NCI-H2171 treated with DMSO at 0.1 percent for 48 hours (cell line): ENCODE measurements around the gene PCGF5.
A peak's percentile ranks its signal among the peaks of the same experiment; 100 is the strongest.
"Not testable (repeated sequence)": the region's sequence is repeated elsewhere in the genome, so short reads cannot be mapped to it uniquely, and the experiment has no call there.

ENCODE experiments used
- DNase-seq: peaks from one replicate; lab custom pipeline; 2025; lab: John Stamatoyannopoulos, UW

PCGF5 gene

DNA sequence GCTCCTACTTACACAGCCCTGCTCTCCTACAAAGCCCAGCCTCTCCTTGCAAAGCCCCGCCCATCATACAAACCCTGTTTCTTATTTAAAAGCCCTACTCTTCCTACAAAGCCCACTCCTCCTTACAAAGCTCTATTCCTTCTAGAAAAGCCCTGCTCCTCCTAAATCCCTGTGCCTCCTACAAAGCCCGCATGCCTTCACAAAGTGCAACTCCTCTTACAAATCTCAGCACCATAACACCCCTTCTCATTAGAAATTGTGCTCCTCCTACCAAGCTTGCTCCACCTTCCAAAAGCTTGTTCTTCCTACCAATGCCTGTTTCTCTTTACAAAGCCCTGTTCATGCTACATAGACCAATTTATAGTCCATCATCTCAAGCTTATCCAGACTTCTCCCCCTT is 66.1 kb downstream of the PCGF5 start:
- no peak for DNase-seq

DNA sequence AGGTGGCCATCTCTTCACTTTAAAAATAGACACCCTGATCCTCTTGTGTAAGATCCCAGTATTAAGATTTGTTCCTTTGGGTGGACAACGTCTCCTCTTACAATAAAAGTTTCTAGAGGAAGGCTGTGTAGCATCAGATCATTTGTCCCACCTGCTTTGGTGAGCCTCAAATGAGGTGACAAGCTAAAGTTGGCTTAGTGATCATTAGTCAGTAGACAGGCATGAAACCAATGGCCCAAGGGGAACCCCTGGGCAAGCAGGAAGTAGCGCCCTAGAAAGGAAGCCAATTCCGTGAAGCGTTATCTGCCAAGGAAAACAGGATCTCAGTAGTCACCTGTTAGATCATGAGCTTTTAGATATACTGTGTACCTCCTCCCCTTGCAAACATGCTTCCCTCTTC is 66.8 kb downstream of the PCGF5 start:
- DNase-seq, result no peak

- no peak for DNase-seq
These were observed 67.4 kb downstream of the PCGF5 start for GRCh38 chr10:91287912-91288311.

GRCh38 chr10:91289305-91289704 is 68.8 kb downstream of the PCGF5 start:
- no peak for DNase-seq

DNA sequence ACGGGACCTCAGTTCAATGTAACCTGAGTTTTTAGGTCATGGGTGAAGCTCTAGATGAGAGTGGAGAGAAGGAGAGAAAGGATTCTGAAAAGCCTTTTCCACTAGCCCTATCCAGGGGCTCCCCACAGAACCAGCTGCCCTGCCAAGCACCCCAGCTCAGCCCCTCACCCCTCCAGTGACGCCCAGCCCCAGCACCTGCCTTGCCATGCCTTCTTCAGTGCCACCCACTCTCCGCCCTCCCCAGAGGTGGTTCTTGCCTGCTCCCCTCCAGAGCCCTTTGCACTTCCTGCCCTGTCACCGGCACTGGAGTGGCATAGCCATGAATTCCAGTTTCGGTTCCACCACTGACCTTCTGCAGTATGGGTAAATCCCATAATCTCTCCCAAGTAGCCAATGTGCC is 70.1 kb downstream of the PCGF5 start:
- DNase-seq, result no peak

- DNase-seq, result no peak
These were observed 73.9 kb downstream of the PCGF5 start for GRCh38 chr10:91294134-91294906.

DNA sequence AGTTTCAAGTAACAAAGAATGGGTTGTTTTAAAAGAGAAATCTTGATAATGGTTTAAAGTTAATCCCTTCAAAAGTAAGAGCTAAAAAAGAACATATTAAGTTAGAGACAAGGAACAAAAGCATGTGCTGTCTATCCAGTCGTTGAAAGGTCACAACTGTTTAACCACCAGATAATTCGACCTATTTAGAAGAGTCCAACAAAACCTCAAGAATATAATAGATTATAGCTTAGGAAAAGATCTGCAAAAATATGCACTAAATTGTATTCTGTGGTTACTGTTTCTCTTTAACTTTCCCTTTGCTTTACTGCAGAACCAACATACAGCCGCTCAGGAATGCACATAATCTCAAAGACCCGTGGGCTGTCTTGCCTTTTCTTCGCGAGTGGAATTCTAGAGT is 74.9 kb downstream of the PCGF5 start:
- no peak for DNase-seq

GRCh38 chr10:91296471-91296870 is 76.0 kb downstream of the PCGF5 start:
- peak; percentile 62 for DNase-seq

DNA sequence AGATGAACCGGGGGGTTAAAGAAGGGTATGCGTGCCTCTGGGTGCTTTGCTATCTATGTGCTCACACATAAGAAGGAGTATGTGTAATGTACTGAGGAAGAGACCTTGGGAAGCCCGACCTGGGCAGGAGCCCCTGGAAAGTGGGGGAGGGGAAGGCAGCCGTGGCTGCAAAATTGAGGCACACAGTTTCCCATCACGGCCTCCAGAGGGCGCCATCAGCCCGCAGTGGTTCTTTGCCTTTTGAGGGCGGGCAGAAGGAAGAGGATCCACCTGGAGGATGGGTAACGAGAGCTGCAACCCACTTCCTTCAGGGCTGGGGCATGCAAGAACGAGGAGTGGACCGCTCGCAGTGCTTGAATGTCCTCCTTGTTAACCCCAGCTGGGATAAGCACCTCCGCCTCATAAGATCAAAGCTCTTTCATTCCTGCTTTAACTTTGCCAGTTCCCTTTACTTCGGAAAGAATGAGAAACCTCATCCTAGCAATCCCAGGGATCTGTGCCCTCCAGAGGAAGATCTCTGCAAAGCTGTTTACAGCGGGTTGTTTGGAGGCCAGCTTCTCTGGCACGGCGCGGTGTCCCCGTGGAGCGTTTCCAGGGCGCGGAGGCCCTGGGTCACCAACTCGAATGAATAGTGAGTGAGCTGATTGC is 77.9 kb downstream of the PCGF5 start:
- peak; percentile 63 for DNase-seq

DNA sequence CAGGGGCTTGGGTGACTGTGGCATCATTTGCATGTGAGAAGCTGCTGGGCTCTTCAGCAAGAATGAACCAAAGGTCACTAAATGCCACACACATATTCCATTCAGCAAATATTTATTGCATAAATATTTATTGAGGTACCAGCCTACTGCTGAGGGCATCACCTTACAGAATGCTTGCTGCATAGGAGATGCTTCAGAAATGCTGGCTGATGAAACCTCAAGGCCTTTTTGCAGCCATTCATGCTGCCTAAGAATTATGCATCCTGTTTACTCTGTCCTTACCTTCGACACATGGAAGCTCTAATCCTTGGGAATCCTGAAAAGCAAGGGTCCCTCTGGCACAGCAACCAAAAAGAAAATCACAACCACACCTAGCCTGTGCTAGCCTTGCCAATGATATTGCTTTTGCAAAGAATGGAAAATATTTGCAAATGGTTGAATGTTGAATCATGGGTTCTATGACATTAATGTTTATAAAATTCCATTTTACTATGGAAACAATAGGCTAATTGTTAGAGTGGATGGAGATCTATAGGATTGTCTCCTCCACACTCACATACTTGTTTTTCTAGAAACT is 79.6 kb downstream of the PCGF5 start:
- no peak for DNase-seq

DNA sequence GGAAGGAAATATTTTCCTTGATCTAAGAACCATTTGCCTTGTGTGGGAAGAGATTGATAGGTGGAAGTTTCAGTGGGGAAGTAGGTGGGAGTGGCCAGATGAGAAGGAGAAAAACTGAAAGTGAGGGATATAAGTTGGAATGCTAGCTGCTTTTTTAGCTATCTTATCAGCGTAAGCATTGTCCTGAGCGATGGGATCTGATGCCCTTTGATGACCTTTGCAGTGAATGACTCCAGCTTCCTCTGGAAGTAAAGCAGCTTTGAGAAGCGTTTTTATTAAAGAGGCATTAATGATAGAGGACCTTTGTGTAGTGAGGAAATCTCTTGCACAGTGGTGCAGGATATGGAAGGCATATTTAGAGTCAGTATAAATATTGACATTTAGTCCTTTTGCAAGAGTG is 82.5 kb downstream of the PCGF5 start:
- DNase-seq, result not testable (repeated sequence)

- not testable (repeated sequence) for DNase-seq
These were observed 85.5 kb downstream of the PCGF5 start for GRCh38 chr10:91305979-91306378.

GRCh38 chr10:91307489-91307888 is 87.0 kb downstream of the PCGF5 start:
- no peak for DNase-seq

DNA sequence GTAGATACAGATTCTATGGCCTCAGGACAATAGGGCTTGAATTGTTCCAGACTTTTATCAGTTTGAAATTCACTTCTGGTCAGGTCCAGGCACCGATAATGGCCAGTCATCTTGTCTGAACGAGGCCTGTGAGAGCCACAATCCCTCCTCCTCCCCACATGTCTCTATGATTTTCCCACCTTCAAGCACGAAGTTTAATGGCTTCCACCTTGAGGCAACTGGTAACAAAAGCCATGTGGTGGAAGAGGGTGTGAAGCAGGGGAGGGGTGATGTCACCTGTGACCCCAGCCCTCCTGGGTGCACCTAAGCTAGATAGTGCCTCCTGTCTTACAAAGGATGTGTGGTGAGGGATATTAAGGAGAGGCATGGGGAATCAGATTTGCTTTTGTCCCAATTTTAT is 89.2 kb downstream of the PCGF5 start:
- DNase-seq, result no peak

DNA sequence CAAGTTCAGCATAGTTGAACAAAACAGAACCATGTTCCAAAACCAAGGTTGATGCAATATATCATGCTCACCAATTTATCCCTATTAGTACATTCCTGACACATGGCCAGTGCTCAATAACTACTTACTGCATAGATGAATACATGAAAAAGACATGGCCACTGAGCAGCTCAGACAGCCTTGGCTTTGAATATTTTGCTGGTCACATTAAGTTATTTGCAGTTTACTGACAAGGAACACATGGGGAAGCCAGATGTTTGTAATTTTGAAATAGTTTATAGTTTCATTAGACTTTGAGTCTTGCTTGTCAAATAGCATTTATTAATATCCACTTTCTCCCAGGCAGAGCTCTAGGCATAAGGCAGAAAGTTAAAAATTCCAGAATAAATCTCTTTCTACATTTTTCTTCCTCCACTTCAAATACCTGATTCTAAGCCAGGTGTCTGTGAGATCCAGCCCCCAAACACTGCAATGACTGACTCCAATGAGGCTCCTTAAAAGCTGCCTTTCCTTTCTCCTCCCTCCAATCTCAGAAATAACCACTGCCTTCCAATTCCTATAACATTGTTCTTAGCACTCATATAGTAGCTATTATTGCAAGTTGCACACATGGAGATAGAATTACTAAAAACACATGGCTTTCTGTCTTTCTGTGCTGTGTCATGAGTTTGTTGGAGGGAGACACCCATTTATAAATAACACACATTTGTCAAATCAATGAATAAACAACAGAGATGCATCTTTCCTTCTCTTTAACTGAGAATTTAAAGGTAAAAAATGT is 91.3 kb downstream of the PCGF5 start:
- no peak for DNase-seq

- no peak for DNase-seq
These were observed 91.9 kb downstream of the PCGF5 start for GRCh38 chr10:91312382-91312733.

DNA sequence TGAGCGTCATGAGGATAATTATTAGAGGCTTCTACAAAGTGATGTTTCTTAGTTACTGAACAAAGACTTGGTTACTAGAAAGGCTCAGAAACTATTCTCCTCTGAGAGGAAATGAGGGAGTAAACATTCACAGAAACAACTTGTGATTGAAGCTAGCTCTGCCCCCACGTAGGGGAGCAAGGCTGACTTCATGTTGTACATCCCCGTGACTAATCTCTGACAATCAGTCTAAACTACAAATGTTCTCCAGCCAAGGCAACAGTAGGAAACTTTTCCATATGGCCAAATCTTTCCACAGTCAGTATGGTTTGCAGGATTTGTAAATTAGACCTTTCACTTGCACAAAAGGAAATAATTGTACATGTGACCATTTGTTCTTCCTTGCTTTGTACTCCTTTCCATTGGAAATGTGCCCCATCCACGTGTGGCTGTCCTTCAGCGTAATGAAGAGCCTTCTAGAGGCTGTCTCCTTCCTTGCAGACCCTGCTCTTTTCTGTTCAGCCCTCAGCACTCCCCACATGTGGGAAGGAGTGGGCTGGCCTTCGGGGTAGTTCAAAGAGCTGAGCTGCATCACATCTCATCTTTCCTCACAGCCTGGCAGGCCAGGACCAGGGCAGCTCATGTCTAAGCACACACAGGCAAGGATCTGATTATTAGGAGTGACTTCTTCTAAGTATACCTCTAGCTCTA is 93.5 kb downstream of the PCGF5 start:
- no peak for DNase-seq

- no peak for DNase-seq
These were observed 96.0 kb downstream of the PCGF5 start for GRCh38 chr10:91316486-91316885.

DNA sequence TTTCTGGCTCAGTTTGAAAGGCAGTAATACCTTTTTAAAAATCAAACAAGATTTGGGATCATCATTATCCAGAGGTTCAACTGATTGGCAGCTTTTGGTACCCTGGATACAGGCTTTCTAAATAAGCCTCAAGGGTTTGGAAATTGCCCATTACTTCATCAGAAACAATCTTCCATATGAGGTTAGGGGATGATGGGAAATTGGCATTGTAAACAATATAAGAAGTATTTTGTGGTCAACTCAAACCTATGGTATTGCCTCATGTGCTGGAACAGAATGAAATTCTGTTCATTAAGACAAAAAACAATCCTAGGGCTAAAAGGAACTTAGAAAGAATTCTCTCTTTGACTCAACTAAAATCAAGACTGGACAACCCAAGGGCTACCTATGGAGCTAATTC is 97.1 kb downstream of the PCGF5 start:
- no peak for DNase-seq

DNA sequence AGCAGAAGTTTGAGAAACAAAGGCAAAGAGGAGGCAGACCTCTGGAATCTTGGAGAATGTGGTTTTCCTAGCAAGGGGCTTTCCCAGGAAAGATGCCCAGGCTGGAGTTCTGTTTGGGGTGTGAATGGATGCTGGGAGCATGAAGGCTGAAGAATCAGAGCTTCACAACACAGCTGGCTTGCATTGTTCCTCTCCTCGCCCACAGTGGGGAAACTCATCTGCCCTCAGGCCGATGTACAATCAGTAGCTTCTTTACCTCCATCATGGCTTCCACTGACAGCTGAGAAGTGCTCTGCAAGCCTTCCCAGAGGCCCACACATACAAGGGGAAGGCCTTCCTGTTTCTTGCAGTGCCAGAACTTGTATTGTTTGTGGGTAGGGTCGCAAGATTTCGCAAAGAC is 98.9 kb downstream of the PCGF5 start:
- no peak for DNase-seq

DNA sequence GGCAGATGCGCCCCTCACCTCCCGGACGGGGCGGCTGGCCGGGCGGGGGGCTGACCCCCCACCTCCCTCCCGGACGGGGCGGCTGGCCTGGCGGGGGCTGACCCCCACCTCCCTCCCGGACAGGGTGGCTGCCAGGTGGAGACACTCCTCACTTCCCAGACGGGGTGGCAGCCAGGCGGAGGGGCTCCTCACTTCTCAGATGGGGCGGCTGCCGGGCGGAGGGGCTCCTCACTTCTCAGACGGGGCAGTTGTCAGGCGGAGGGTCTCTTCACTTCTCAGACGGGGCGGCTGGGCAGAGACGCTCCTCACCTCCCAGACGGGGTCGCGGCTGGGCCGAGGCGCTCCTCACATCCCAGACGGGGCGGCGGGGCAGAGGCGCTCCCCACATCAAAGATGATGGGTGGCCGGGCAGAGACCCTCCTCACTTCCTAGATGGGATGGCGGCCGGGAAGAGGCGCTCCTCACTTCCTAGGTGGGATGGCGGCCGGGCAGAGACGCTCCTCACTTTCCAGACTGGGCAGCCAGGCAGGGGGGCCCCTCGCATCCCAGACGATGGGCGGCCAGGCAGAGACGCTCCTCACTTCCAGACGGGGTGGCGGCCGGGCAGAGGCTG is 102.9 kb downstream of the PCGF5 start:
- DNase-seq, result not testable (repeated sequence)
